ENCODE measurements around the gene BAX. TPM values are rescaled to one million over a fixed set of nuclear protein-coding genes. Genes with fewer than 3 reads are reported as not detected.

Gene BAX
- total RNA-seq, 1 experiment from 2014 or later: 177 TPM

GRCh38 chr19:48959341-48960239 is 4.9 kb downstream of the BAX start:
- DNase-seq (ENCODE audit: low spot score): no peak
- in situ Hi-C loops (cut with HindIII; ENCODE audit: low sequenced_read_pairs): no loop called here

GRCh38 chr19:48961051-48961649 is 6.5 kb downstream of the BAX start:
- in situ Hi-C loops (cut with HindIII; ENCODE audit: low sequenced_read_pairs): no loop called here

GRCh38 chr19:48961673-48962028 is 7.0 kb downstream of the BAX start:
- DNase-seq (ENCODE audit: low spot score): no peak
- in situ Hi-C loops (cut with HindIII; ENCODE audit: low sequenced_read_pairs): no loop called here

More at GRCh38 chr19:48961051-48961649, 6.5 kb downstream of the BAX start:
- no peak for DNase-seq (ENCODE audit: low spot score)

GRCh38 chr19:48962029-48962848 is 7.6 kb downstream of the BAX start:
- in situ Hi-C loops (cut with HindIII; ENCODE audit: low sequenced_read_pairs): no loop called here
- DNase-seq (ENCODE audit: low spot score): peak; percentile 29

- in situ Hi-C loops (cut with HindIII; ENCODE audit: low sequenced_read_pairs): no loop called here
Observed at GRCh38 chr19:48962849-48963165, 8.1 kb downstream of the BAX start.

GRCh38 chr19:48963371-48964204 is 8.9 kb downstream of the BAX start:
- peak; percentile 49 for DNase-seq (ENCODE audit: low spot score)
- in situ Hi-C loops (cut with HindIII; ENCODE audit: low sequenced_read_pairs): no loop called here

More at GRCh38 chr19:48962849-48963165, 8.1 kb downstream of the BAX start:
- no peak for DNase-seq (ENCODE audit: low spot score)

- in situ Hi-C loops (cut with HindIII; ENCODE audit: low sequenced_read_pairs): no loop called here
- peak; percentile 63 for DNase-seq (ENCODE audit: low spot score)
Observed at GRCh38 chr19:48964205-48965039, 9.7 kb downstream of the BAX start.

- peak; percentile 98 for DNase-seq (ENCODE audit: low spot score)
- in situ Hi-C loops (cut with HindIII; ENCODE audit: low sequenced_read_pairs): no loop called here
Observed at GRCh38 chr19:48965040-48965805, 10.5 kb downstream of the BAX start, which contains the start of gene FTL. FTL (plus strand) TSS chr19:48965309; CDS start chr19:48965508, 199 bp downstream.

- DNase-seq (ENCODE audit: low spot score): peak; percentile 96
- in situ Hi-C loops (cut with HindIII; ENCODE audit: low sequenced_read_pairs): no loop called here
Observed at GRCh38 chr19:48965806-48966540, 11.3 kb downstream of the BAX start.

GRCh38 chr19:48966541-48967345 is 12.1 kb downstream of the BAX start:
- in situ Hi-C loops (cut with HindIII; ENCODE audit: low sequenced_read_pairs): no loop called here
- no peak for DNase-seq (ENCODE audit: low spot score)

- DNase-seq (ENCODE audit: low spot score): peak; percentile 50
- in situ Hi-C loops (cut with HindIII; ENCODE audit: low sequenced_read_pairs): no loop called here
Observed at GRCh38 chr19:48967346-48968178, 12.9 kb downstream of the BAX start.

- DNase-seq (ENCODE audit: low spot score): no peak
- in situ Hi-C loops (cut with HindIII; ENCODE audit: low sequenced_read_pairs): no loop called here
Observed at GRCh38 chr19:48968179-48968661, 13.5 kb downstream of the BAX start.

GRCh38 chr19:48968813-48969218 is 14.1 kb downstream of the BAX start:
- in situ Hi-C loops (cut with HindIII; ENCODE audit: low sequenced_read_pairs): no loop called here
- DNase-seq (ENCODE audit: low spot score): no peak

GRCh38 chr19:48969276-48970138 is 14.8 kb downstream of the BAX start:
- in situ Hi-C loops (cut with HindIII; ENCODE audit: low sequenced_read_pairs): no loop called here
- DNase-seq (ENCODE audit: low spot score): peak; percentile 70

Measured in G401 (cell line).